ENCODE measurements around the gene FRS3.

DNA sequence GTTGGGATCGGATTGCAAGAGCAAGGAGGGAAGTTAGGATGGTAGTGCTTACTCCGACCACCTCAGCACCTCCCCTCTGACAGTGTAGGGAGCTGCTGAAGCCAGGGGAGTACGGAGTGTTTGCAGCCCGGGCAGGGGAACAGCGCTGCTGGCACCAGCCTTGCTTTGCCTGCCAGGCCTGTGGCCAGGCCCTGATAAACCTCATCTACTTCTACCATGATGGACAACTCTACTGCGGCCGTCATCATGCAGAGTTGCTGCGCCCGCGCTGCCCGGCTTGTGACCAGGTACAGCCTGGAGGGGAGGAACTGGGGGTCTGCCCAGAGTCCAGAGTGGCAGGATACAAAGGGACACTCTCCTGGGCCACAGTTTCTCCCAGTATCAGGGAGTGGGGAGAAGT lies 5.6 kb upstream of the FRS3 start:
- TF ChIP-seq ELF4 (IDR thresholded peaks at IDR 0.05) = no peak
- no peak for TF ChIP-seq BHLHE40 (IDR thresholded peaks at IDR 0.05; ENCODE audit: borderline replicate concordance)
- no peak for TF ChIP-seq SUZ12 (IDR thresholded peaks at IDR 0.05)
- no peak for TF ChIP-seq NFRKB (IDR thresholded peaks at IDR 0.05)
- TF ChIP-seq SP1 (IDR thresholded peaks at IDR 0.05) = no peak
- TF ChIP-seq TARDBP (IDR thresholded peaks at IDR 0.05) = no peak
- no peak for TF ChIP-seq FOXK2 (IDR thresholded peaks at IDR 0.05)
- no peak for TF ChIP-seq FOXA1 (IDR thresholded peaks at IDR 0.05)
- no peak for TF ChIP-seq ZNF384 (IDR thresholded peaks at IDR 0.05)
- no peak for TF ChIP-seq HDGF (IDR thresholded peaks at IDR 0.05; ENCODE audit: borderline replicate concordance)
- TF ChIP-seq FOXM1 (IDR thresholded peaks at IDR 0.05; ENCODE audit: borderline replicate concordance) = no peak
- no peak for TF ChIP-seq ARNT (IDR thresholded peaks at IDR 0.05)
- TF ChIP-seq, protein P1, sequence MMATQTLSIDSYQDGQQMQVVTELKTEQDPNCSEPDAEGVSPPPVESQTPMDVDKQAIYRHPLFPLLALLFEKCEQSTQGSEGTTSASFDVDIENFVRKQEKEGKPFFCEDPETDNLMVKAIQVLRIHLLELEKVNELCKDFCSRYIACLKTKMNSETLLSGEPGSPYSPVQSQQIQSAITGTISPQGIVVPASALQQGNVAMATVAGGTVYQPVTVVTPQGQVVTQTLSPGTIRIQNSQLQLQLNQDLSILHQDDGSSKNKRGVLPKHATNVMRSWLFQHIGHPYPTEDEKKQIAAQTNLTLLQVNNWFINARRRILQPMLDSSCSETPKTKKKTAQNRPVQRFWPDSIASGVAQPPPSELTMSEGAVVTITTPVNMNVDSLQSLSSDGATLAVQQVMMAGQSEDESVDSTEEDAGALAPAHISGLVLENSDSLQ (IDR thresholded peaks at IDR 0.05) = no peak
